Psoas muscle (tissue), 8 donors: ENCODE data around the gene CERKL. TPM values are rescaled to one million over a fixed set of nuclear protein-coding genes. Genes with fewer than 3 reads are reported as not detected.

Experiments used
- ATAC-seq, 4 donors: fragments of 200-7000 bp; cut with Tn5 transposase; one replicate each; pipeline ENCODE4 v1.9.1; 2020; ENCODE audit warnings: moderate library complexity in 3 of 4, mild to moderate bottlenecking in 2 of 4
- DNase-seq, 2 donors: peaks; one replicate each; pipeline ENCODE4 v3.0.0-alpha.2; 2020
- H3K27ac ChIP-seq: fragments of 200-600 bp; one replicate; pipeline ENCODE4 v1.8.0; 2022
- H3K27me3 ChIP-seq, 3 donors: fragments of 200-600 bp in 1 of 3; one replicate each; pipeline versions ENCODE4 v1.6.1 to v1.8.0; 2013 to 2022; ENCODE audit warnings: low read length in 2 of 3, mild to moderate bottlenecking in 2 of 3, moderate library complexity in 1 of 3; ENCODE audit not compliant: insufficient read depth in 3 of 3
- H3K36me3 ChIP-seq, 2 donors: fragments of 200-600 bp in 1 of 2; one replicate each; pipeline versions ENCODE4 v1.6.1 to v1.8.0; 2013 to 2022; ENCODE audit warnings: low read depth in 1 of 2, mild to moderate bottlenecking in 1 of 2, moderate library complexity in 1 of 2; ENCODE audit not compliant: insufficient read depth in 1 of 2
- H3K4me1 ChIP-seq: fragments of 200-600 bp; one replicate; pipeline ENCODE4 v1.8.0; 2022
- H3K4me3 ChIP-seq: fragments of 200-600 bp; one replicate; pipeline ENCODE4 v1.8.0; 2022; ENCODE audit warnings: mild to moderate bottlenecking
- H3K9me3 ChIP-seq: fragments of 200-600 bp; one replicate; pipeline ENCODE4 v1.8.0; 2022
- WGBS, 3 donors: extraction: QIAGEN DNeasy Blood & Tissue Kit; methylation state at CpG; one replicate each; pipeline versions ENCODE4 v1.1.6 to v1.1.7; 2013; 5-methylcytosine and 5-hydroxymethylcytosine counted together
- intact Hi-C, 2 donors: fragments of 100-400 bp; cut with DNase I; formaldehyde crosslinking; loops; one replicate each; pipeline versions ENCODE4 v1.11.0 to v1.14.2; 2022
- polyA plus RNA-seq, 3 donors: library from polyadenylated mRNA; stranded (reverse); fragments of 200-250 nt; gene quantifications; one replicate each; pipeline ENCODE4 v1.2.3, GENCODE V29; 2013
- total RNA-seq, 4 donors: library from RNA; stranded (reverse); fragmentation: NEBNext Ultra II Directional in 2 of 4; extraction: Animal tissue kit (Norgen Biotek cat#: 25700) in 2 of 4; gene quantifications; one replicate each; pipeline versions ENCODE4 v1.2.1 to v1.2.4, GENCODE V29; 2021 to 2023
- TF ChIP-seq, protein P1 (sequence below): fragments of 200-600 bp; IDR thresholded peaks from one replicate; pipeline ENCODE4 v1.8.0; 2022; ENCODE audit warnings: antibody characterized with exemption
- donor health status: healthy with polysubstance abuse.
- donor health status: DM: no; HTN: no; CAD: no; lungs with moderate emphysema.
- donor health status: Bipolar disorder and iron deficiency.
- donor health status: healthy.
- donor health status: DM: yes; HTN: yes; CAD: no.
- donor health status: DM: no; HTN: no; CAD: no.
- donor health status: DM: no; HTN: no; CAD: no.
- donor health status: DM: yes; HTN: yes; CAD: no.

CERKL gene
- total and polyA plus RNA-seq, 7 donors: not detected

DNA sequence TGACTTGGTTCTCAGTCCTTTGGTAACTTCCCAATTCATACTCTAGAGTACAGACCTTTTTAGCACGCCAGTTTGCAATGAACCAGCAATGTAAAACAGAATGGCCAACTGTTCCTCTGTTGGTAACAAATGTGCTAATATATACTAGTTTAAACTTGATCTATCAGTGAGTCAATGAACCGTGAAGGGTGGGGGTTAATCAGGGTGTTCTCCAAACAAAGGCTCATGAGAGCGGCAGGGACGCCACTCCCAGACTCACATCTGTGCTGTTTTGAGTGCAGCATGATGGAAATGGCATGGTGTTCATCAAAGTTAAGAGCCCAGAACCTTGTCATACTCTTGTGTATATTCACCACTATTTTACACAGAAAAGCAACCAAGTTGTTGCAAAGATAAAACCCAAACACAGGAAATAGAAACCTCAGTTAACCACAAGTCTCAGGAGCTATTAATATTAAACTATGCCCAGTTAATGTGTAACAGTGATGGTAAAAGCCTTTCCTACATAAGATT is 70.3 kb downstream of the CERKL start:
- no peak for ATAC-seq
- Histone ChIP-seq H3K4me1 (no peaks in the 10 kb centered on the region), H3K9me3 (no peaks in the 10 kb centered on the region), H3K27ac (no peak overlapping the region), H3K4me3 (no peak overlapping the region), H3K27me3 (peaks cover 0 to 3% (median 3%) of the 10 kb centered on the region in 3 donors), H3K36me3 (no peaks in the 10 kb centered on the region)
- DNase-seq: no peak
- intact Hi-C loops: no loop called here
- TF ChIP-seq, protein P1, sequence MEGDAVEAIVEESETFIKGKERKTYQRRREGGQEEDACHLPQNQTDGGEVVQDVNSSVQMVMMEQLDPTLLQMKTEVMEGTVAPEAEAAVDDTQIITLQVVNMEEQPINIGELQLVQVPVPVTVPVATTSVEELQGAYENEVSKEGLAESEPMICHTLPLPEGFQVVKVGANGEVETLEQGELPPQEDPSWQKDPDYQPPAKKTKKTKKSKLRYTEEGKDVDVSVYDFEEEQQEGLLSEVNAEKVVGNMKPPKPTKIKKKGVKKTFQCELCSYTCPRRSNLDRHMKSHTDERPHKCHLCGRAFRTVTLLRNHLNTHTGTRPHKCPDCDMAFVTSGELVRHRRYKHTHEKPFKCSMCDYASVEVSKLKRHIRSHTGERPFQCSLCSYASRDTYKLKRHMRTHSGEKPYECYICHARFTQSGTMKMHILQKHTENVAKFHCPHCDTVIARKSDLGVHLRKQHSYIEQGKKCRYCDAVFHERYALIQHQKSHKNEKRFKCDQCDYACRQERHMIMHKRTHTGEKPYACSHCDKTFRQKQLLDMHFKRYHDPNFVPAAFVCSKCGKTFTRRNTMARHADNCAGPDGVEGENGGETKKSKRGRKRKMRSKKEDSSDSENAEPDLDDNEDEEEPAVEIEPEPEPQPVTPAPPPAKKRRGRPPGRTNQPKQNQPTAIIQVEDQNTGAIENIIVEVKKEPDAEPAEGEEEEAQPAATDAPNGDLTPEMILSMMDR: no peak
- WGBS, 3 donors: 18 to 36% (median 20%) methylated on average over 4 of the region's 4 CpGs

- H3K36me3 ChIP-seq: no peaks in the 10 kb centered on the region
- H3K27ac ChIP-seq: no peak overlapping the region
- TF ChIP-seq, protein P1: no peak
- WGBS, 3 donors: 50 to 63% (median 62%) methylated on average over 3 of the region's 3 CpGs
- DNase-seq: no peak
- no peak for ATAC-seq
- H3K4me3 ChIP-seq: no peak overlapping the region
- H3K27me3 ChIP-seq: peaks cover 0 to 3% (median 3%) of the 10 kb centered on the region in 3 donors
- no peaks in the 10 kb centered on the region for H3K4me1 ChIP-seq
- H3K9me3 ChIP-seq: no peaks in the 10 kb centered on the region
- intact Hi-C loops: no loop called here
These were observed 71.2 kb downstream of the CERKL start for GRCh38 chr2:181585732-181586131.

DNA sequence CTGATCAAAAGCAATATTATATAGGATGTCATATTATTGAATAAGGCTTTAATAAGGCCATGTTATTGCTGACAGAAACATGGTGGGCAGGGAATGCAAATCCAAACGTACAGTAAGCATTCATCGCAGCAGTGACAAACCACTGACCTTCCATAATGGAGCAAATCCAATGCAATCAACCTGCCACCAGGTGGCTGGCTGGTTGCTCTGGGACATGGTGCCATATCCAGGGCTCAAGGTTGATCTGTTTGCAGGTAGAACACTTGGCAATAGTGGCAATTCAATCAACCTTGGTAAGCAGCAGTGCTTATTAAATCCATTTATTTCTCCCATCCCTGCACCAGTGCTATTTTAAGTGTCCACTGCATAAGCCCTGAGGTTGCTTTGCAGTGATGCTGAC is 75.4 kb downstream of the CERKL start:
- Histone ChIP-seq H3K4me3 (no peak overlapping the region), H3K36me3 (no peaks in the 10 kb centered on the region), H3K9me3 (no peaks in the 10 kb centered on the region), H3K27me3 (peaks cover 0 to 3% (median 3%) of the 10 kb centered on the region in 3 donors), H3K27ac (no peak overlapping the region), H3K4me1 (no peaks in the 10 kb centered on the region)
- TF ChIP-seq, protein P1: no peak
- 59 to 81% (median 74%) methylated on average over 2 of the region's 2 CpGs for WGBS, 3 donors
- intact Hi-C loops: no loop called here
- no peak for DNase-seq
- ATAC-seq: no peak

DNA sequence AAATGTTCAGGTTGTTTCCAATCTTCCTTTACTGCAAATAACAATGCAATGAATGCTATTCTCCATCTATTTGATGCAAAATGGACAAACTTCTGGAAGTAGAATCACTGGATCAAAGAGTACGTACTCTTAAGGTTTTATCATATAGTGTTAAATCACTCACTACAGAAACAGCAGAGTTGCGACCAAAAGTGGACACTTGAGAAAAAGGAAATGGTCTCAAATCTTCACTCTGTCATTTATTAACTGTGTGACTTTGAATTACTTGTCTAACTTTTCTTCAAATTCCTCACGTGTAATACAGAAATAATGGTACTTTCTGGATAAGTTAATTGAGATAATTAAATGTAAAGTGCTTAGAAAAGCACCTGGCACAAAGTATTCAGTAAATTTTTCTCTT is 78.1 kb downstream of the CERKL start:
- intact Hi-C loops: loop anchor here in 1 of 2 donors (10.0 kb wide), 1 partner anchor 136 kb away; no protein-coding TSS in a partner anchor
- H3K27ac ChIP-seq: no peak overlapping the region

More for the DNA sequence above, 78.1 kb downstream of the CERKL start:
- Histone ChIP-seq H3K4me3 (no peak overlapping the region), H3K9me3 (no peaks in the 10 kb centered on the region), H3K4me1 (no peaks in the 10 kb centered on the region), H3K36me3 (no peaks in the 10 kb centered on the region), H3K27me3 (peaks cover 0 to 3% (median 2%) of the 10 kb centered on the region in 3 donors)
- 57 to 66% (median 66%) methylated on average over 3 of the region's 3 CpGs for WGBS, 3 donors
- DNase-seq (no peak), ATAC-seq (no peak)
- TF ChIP-seq, protein P1: no peak
